Tibial nerve (tissue), 4 donors: ENCODE data around the gene PKNOX2. TPM values are rescaled to one million over a fixed set of nuclear protein-coding genes. Genes with fewer than 3 reads are reported as not detected.

Experiments
- DNase-seq, 2 donors: peaks; one replicate each; pipeline ENCODE4 v3.0.0-alpha.2; 2019; ENCODE audit warnings: low spot score in 2 of 2
- H3K27ac ChIP-seq, 4 donors: fragments of 200-600 bp; sonication (generic) in 3 of 4; one replicate each; pipeline ENCODE4 v1.5.1; 2017 to 2019; ENCODE audit warnings: mild to moderate bottlenecking in 1 of 4
- H3K27me3 ChIP-seq, 2 donors: fragments of 200-600 bp; sonication (generic) in 1 of 2; one replicate each; pipeline versions ENCODE4 v1.5.1 to v1.6.0; 2017 to 2019
- H3K36me3 ChIP-seq, 3 donors: fragments of 200-600 bp; sonication (generic); one replicate each; pipeline ENCODE4 v1.5.1; 2018 to 2019
- H3K4me1 ChIP-seq, 4 donors: fragments of 200-600 bp; sonication (generic) in 3 of 4; one replicate each; pipeline ENCODE4 v1.5.1; 2017 to 2019
- H3K4me3 ChIP-seq, 4 donors: fragments of 200-600 bp; sonication (generic) in 3 of 4; one replicate each; pipeline ENCODE4 v1.5.1; 2017 to 2019; ENCODE audit warnings: mild to moderate bottlenecking in 1 of 4, moderate library complexity in 1 of 4
- H3K9me3 ChIP-seq, 4 donors: fragments of 200-600 bp; sonication (generic) in 3 of 4; one replicate each; pipeline ENCODE4 v1.5.1; 2017 to 2019
- CTCF ChIP-seq, 5 experiments: fragments of 200-600 bp in 3 of 5; fragments of 450-650 bp in 2 of 5; sonication (generic) in 3 of 5; IDR thresholded peaks; one replicate each; pipeline ENCODE4 v1.5.1; 2016 to 2019; ENCODE audit warnings: antibody characterized with exemption in 5 of 5, mild to moderate bottlenecking in 3 of 5, moderate library complexity in 2 of 5
- EP300 ChIP-seq, 2 donors: sonication (generic); formaldehyde crosslinking; IDR thresholded peaks; one replicate each; pipeline ENCODE4 v1.6.1; 2017; ENCODE audit warnings: antibody characterized with exemption in 2 of 2, mild to moderate bottlenecking in 1 of 2
- POLR2A ChIP-seq, 2 donors: fragments of 450-650 bp; IDR thresholded peaks; one replicate each; pipeline ENCODE4 v1.6.1; 2017; ENCODE audit warnings: antibody characterized with exemption in 2 of 2, mild to moderate bottlenecking in 2 of 2, moderate library complexity in 2 of 2
- WGBS, 2 donors: methylation state at CpG; one replicate each; pipeline ENCODE4 v1.1.5; 2018; 5-methylcytosine and 5-hydroxymethylcytosine counted together
- total RNA-seq, 4 donors: library from RNA; depleted of rRNA; stranded (reverse); fragments of >200 nt; gene quantifications; one replicate each; pipeline ENCODE4 v1.1.0, GENCODE V29; 2016

Gene PKNOX2
- total RNA-seq, 4 donors from 2014 or later, result 5.7 to 7.2 (median 6.4) TPM

DNA sequence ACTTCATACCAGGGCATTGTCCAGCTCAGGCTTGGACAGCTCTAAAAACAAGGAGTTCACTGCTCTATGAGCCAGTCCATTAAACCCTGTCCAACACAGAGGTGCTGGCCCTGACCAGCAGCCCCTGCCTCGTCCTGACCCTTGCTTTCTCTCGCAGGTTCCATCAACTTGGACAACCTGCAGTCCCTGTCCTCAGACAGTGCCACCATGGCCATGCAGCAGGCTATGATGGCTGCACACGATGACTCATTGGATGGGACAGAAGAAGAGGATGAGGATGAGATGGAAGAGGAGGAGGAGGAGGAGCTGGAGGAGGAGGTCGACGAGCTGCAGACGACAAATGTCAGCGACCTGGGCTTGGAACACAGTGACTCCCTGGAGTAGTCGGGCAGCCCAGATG lies 266.5 kb downstream of the PKNOX2 start:
- peaks cover 0 to 29% (median 0%) of the 10 kb centered on the region in 3 donors for H3K36me3 ChIP-seq
- WGBS, 2 donors, result 75 to 77% methylated on average over 8 of the region's 8 CpGs

GRCh38 chr11:125431481-125431880 lies 266.9 kb downstream of the PKNOX2 start:
- Histone ChIP-seq H3K36me3 (peaks cover 0 to 29% (median 0%) of the 10 kb centered on the region in 3 donors), H3K4me1 (peaks cover 0 to 7% (median 0%) of the 10 kb centered on the region in 4 donors), H3K27me3 (no peaks in the 10 kb centered on the region), H3K9me3 (no peaks in the 10 kb centered on the region), H3K27ac (no peak overlapping the region), H3K4me3 (no peak overlapping the region)
- WGBS, 2 donors, result 85 to 89% methylated on average over 6 to 8 of the region's 8 CpGs
- no peak for TF ChIP-seq CTCF (IDR thresholded peaks at IDR 0.05)
- no peak for DNase-seq

More for the DNA sequence above, 266.5 kb downstream of the PKNOX2 start:
- Histone ChIP-seq H3K4me1 (peaks cover 0 to 7% (median 0%) of the 10 kb centered on the region in 4 donors), H3K4me3 (no peak overlapping the region), H3K27ac (no peak overlapping the region), H3K27me3 (no peaks in the 10 kb centered on the region), H3K9me3 (no peaks in the 10 kb centered on the region)
- no peak for DNase-seq
- no peak for TF ChIP-seq EP300 (IDR thresholded peaks at IDR 0.05)
- no peak for TF ChIP-seq POLR2A (IDR thresholded peaks at IDR 0.05)
- no peak for TF ChIP-seq CTCF (IDR thresholded peaks at IDR 0.05)

- H3K27me3 ChIP-seq, result no peaks in the 10 kb centered on the region
- no peak overlapping the region for H3K4me3 ChIP-seq
- peak in 1 of 2 donors; percentile 35 for DNase-seq
- WGBS, 2 donors, result 29 to 33% methylated on average over 11 of the region's 11 CpGs
- peaks cover 0 to 7% (median 0%) of the 10 kb centered on the region in 4 donors for H3K4me1 ChIP-seq
- TF ChIP-seq POLR2A (IDR thresholded peaks at IDR 0.05), result no peak
- peak; percentile 20 to 45 (median 35) for TF ChIP-seq CTCF (IDR thresholded peaks at IDR 0.05)
- peak overlapping the region in 1 of 4 donors; percentile 31 for H3K27ac ChIP-seq
- H3K36me3 ChIP-seq, result peaks cover 0 to 29% (median 0%) of the 10 kb centered on the region in 3 donors
- no peaks in the 10 kb centered on the region for H3K9me3 ChIP-seq
Observed at GRCh38 chr11:125433454-125434121, 269.0 kb downstream of the PKNOX2 start.

DNA sequence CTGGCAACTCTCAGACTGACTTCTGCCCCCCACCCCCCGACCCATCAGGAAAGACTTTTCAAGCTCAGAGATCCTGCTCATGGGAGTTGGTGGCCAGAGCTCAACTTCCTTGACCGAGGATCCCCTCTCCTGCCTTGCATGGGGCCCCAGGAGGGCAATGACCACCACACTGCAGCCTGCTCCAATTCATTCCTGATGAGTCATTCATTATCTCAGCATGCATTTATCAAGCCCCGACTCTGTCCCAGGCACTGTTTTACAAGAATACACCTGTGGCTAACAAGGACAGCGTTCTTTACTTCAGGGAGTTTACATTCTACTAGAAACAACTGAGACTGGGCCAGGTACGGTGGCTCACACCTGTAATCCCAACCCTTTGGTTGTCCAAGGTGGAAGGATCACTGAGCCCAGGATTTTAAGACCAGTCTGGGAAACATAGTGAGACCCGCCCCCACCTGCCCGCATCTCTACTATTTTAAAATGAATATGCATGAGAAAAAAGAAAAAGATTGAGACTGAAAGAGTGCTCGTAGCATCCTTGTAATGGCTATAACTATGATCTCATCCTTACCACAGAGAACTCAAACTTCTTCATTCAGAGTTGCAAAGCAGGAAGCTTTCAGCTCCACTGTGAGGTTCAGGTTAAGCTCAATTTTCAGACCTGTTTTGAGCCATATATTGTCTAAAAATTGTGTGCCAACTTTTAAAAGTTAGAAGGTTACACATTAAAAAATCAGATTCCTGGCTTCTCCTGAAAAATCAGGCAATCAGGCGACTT lies 271.1 kb downstream of the PKNOX2 start:
- no peaks in the 10 kb centered on the region for H3K9me3 ChIP-seq
- no peaks in the 10 kb centered on the region for H3K27me3 ChIP-seq
- peaks cover 0 to 7% (median 0%) of the 10 kb centered on the region in 4 donors for H3K4me1 ChIP-seq
- DNase-seq, result no peak
- TF ChIP-seq EP300 (IDR thresholded peaks at IDR 0.05), result no peak
- TF ChIP-seq POLR2A (IDR thresholded peaks at IDR 0.05), result no peak
- H3K36me3 ChIP-seq, result peaks cover 0 to 31% (median 0%) of the 10 kb centered on the region in 3 donors
- no peak overlapping the region for H3K4me3 ChIP-seq
- WGBS, 2 donors, result 80 to 85% methylated on average over 8 to 9 of the region's 9 CpGs
- no peak overlapping the region for H3K27ac ChIP-seq

DNA sequence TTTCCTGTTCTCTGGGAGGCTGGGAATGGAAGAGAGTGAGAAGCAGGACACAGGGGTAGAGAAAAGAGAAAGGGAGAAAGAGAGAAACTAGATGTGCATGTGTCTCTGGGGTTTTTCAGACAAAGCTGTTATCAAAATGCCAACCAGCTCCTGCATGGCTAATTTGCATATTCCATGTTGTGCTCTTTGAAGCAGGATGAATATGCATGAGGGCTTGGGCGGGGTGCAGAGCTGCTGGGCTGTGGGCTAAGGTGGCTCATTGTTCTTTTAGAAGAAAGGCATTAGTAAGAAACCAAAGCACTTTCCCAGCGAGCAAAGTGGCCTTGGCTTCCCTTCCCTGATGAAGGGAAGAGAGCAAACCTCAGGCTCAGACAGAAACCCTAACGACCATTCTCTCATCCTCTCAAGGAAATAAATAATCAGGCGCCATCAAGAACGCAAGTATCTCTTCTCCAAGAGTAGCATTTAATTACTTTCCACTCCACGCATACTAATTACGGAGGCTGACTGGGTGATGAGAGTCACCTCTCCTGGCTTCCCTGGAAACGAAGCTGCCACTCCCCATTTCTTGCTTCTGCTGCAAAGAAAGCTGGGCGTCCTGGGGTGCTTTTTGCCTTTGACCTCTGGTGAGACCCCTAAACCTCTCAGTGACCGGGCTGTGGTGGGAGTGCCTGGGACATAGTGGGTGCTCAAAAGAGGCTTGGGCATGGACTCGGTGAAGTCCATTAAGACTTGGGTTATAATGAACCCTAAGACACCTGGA lies 277.3 kb downstream of the PKNOX2 start:
- 59 to 64% methylated on average over 11 of the region's 11 CpGs for WGBS, 2 donors
- Histone ChIP-seq H3K27ac (peak overlapping the region in 1 of 4 donors; percentile 25), H3K4me3 (no peak overlapping the region), H3K27me3 (no peaks in the 10 kb centered on the region), H3K4me1 (no peaks in the 10 kb centered on the region), H3K36me3 (peaks cover 0 to 73% (median 0%) of the 10 kb centered on the region in 3 donors), H3K9me3 (no peaks in the 10 kb centered on the region)
- TF ChIP-seq EP300 (IDR thresholded peaks at IDR 0.05) (no peak), CTCF (IDR thresholded peaks at IDR 0.05) (no peak), POLR2A (IDR thresholded peaks at IDR 0.05) (no peak)
- DNase-seq, result no peak
